ENCODE measurements around the gene BUB1. TPM values are rescaled to one million over a fixed set of nuclear protein-coding genes. Genes with fewer than 3 reads are reported as not detected.

BUB1 gene
- total and polyA plus RNA-seq, 2 of the 8 experiments (the other 6 are each of a cell fraction or from before 2014, with no cell fraction given) = 48.4 to 113 TPM

DNA sequence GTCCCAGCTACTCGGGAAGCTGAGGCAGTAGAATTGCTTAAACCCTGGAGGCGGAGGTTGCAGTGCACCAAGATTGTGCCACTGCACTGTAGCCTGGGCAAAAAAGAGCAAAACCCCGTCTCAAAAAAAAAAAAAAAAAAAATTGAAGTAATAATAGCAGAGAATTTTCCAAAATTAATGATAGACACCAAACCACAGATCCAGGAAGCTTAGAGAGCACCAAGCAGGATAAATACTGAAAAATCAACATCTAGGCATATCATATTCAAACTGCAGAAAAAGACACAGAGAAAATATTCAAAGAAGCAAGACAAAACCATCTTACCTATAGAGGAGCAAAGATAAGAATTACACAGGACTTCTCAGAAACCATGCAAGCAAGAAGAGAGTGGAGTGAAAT, 33.5 kb downstream of the BUB1 start:
- H2AFZ ChIP-seq (ENCODE audit: low read length) = no peak overlapping the region
- no peak overlapping the region for H3K9ac ChIP-seq (replicated peaks in 1 of 4; ENCODE audit: extremely low read depth in 1 of 4, low read depth in 3 of 4, low read length in 3 of 4)
- no peak overlapping the region for H2BK5ac ChIP-seq (ENCODE audit: low read depth, low read length)
- no peaks in the 10 kb centered on the region for H4K20me1 ChIP-seq (replicated peaks in 1 of 2; ENCODE audit: control insufficient read depth in 1 of 2, insufficient read depth in 2 of 2, low read length in 2 of 2)
- H4K8ac ChIP-seq (ENCODE audit: extremely low read depth, insufficient read depth, low read length) = no peak overlapping the region
- peaks cover 2% of the 10 kb centered on the region; the same call in 1 of the 2 replicates for H3K23me2 ChIP-seq (ENCODE audit: low read depth, low read length)
- H2BK15ac ChIP-seq (ENCODE audit: low read length) = no peak overlapping the region
- no peak for DNase-seq (ENCODE audit: low read depth in 1 of 2, low spot score in 2 of 2)
- no peak overlapping the region for H3K27ac ChIP-seq (ENCODE audit: low read depth, low read length)
- H3K18ac ChIP-seq (ENCODE audit: extremely low read depth, low read length) = no peak overlapping the region
- no peak overlapping the region for H4K5ac ChIP-seq (ENCODE audit: insufficient read length, low read depth, low read length)
- no peak for FAIRE-seq
- ChIA-PET POLR2A (ENCODE audit: partially characterized antibody) (no interaction called here), CTCF (ENCODE audit: partially characterized antibody) (no interaction called here)
- no peak overlapping the region for H2BK20ac ChIP-seq (ENCODE audit: low read length)
- no peaks in the 10 kb centered on the region for H3K4me1 ChIP-seq (replicated peaks in 1 of 4; ENCODE audit: control insufficient read depth in 3 of 4, insufficient read depth in 4 of 4, low read length in 3 of 4)
- no peak for TF ChIP-seq CEBPB (IDR thresholded peaks at IDR 0.05; ENCODE audit: low read depth, low read length)
- no peak overlapping the region for H3K4me2 ChIP-seq (ENCODE audit: insufficient read depth in 1 of 2, low read depth in 2 of 2, low read length in 2 of 2)
- H2AK5ac ChIP-seq (ENCODE audit: low read depth, low read length) = no peak overlapping the region
- no peak overlapping the region for H3K56ac ChIP-seq (replicated peaks; ENCODE audit: insufficient read length, low read depth, low read length)
- H3K27me3 ChIP-seq (replicated peaks in 1 of 4; ENCODE audit: control insufficient read depth in 3 of 4, extremely low read depth in 1 of 4, insufficient read depth in 3 of 4, low read length in 3 of 4) = no peaks in the 10 kb centered on the region
- no peak overlapping the region for H2BK120ac ChIP-seq (replicated peaks; ENCODE audit: low read depth, low read length)
- no peak overlapping the region for H4K91ac ChIP-seq (replicated peaks; ENCODE audit: insufficient read length, low read length)
- no peak overlapping the region for H3K4ac ChIP-seq (replicated peaks; ENCODE audit: insufficient read length, low read depth, low read length)
- no peaks in the 10 kb centered on the region for H3K9me3 ChIP-seq (ENCODE audit: insufficient read depth in 2 of 2, low read depth in 1 of 2, low read length in 1 of 2)
- no peak overlapping the region for H3K23ac ChIP-seq (ENCODE audit: insufficient read length)
- H3K4me3 ChIP-seq (ENCODE audit: extremely low read depth in 1 of 4, insufficient read depth in 2 of 4, low read depth in 3 of 4, low read length in 4 of 4) = no peak overlapping the region
- H2BK12ac ChIP-seq (ENCODE audit: low read depth, low read length) = no peak overlapping the region
- H3K79me2 ChIP-seq (ENCODE audit: control insufficient read depth in 1 of 2, insufficient read depth in 2 of 2, low read length in 2 of 2) = peaks cover 0 to 44% of the 10 kb centered on the region in 2 experiments; a peak in 2 of 4 replicates
- 100% methylated on average over 3 of the region's 3 CpGs; no CpG with 5 or more reads in 1 of the 2 experiments for WGBS, 2 experiments (ENCODE audit: extremely low coverage in 1 of 2, insufficient coverage in 1 of 2, insufficient read length in 1 of 2, insufficient replicate concordance in 2 of 2, low coverage in 1 of 2, low lambda C conversion rate in 2 of 2, missing lambda C conversion rate in 1 of 2)
- peaks cover 4% of the 10 kb centered on the region; the same call in 1 of the 2 replicates for H3K79me1 ChIP-seq (ENCODE audit: low read depth, low read length)
- peaks cover 9 to 79% (median 56%) of the 10 kb centered on the region in 4 experiments for H3K36me3 ChIP-seq (ENCODE audit: control insufficient read depth in 2 of 4, insufficient read depth in 4 of 4, low read length in 3 of 4)
- no peak overlapping the region for H3K14ac ChIP-seq (ENCODE audit: insufficient read length)
